Osteoblast (primary cell): Measurements from ENCODE around the gene SLC2A13. TPM values are rescaled to one million over a fixed set of nuclear protein-coding genes. Genes with fewer than 3 reads are reported as not detected.

ENCODE experiments used
- DNase-seq: peaks from one replicate; pipeline ENCODE4 v3.0.0; 2011; ENCODE audit warnings: low spot score, mixed read lengths; ENCODE audit not compliant: insufficient read length; ENCODE audit errors: missing footprints
- H2AFZ ChIP-seq: 2 replicates; pipeline ENCODE4 v1.6.0; 2011; ENCODE audit warnings: mild to moderate bottlenecking, low read length
- H3K27ac ChIP-seq: 2 replicates; pipeline ENCODE4 v1.5.1; 2011; ENCODE audit warnings: mild to moderate bottlenecking, low read depth, low read length, moderate library complexity
- H3K27me3 ChIP-seq: 2 replicates; pipeline ENCODE4 v1.6.0; 2012; ENCODE audit warnings: mild to moderate bottlenecking, control low read depth, inconsistent platforms, low read length, moderate library complexity; ENCODE audit not compliant: insufficient read depth
- H3K36me3 ChIP-seq: 2 replicates; pipeline ENCODE4 v1.5.1; 2011; ENCODE audit warnings: mild to moderate bottlenecking, low read length, control low read depth, moderate library complexity; ENCODE audit not compliant: insufficient read depth
- H3K4me1 ChIP-seq: 2 replicates; pipeline ENCODE4 v1.5.1; 2011; ENCODE audit warnings: mild to moderate bottlenecking, low read length, control low read depth, moderate library complexity; ENCODE audit not compliant: insufficient read depth
- H3K4me2 ChIP-seq: 2 replicates; pipeline ENCODE4 v1.6.0; 2011; ENCODE audit warnings: mild to moderate bottlenecking, low read length; ENCODE audit not compliant: insufficient read depth
- H3K4me3 ChIP-seq: fragments of 200-600 bp; sonication (generic); 3 replicates; pipeline ENCODE4 v1.5.1; 2012; ENCODE audit warnings: mild to moderate bottlenecking, low read length, inconsistent platforms; ENCODE audit not compliant: insufficient read depth
- H3K79me2 ChIP-seq: 2 replicates; pipeline ENCODE4 v1.6.0; 2012; ENCODE audit warnings: mild to moderate bottlenecking, low read length, control low read depth, inconsistent platforms; ENCODE audit not compliant: insufficient read depth
- H3K9me3 ChIP-seq: 2 replicates; pipeline ENCODE4 v1.5.1; 2011; ENCODE audit warnings: low read depth, low read length, control low read depth
- H4K20me1 ChIP-seq: 2 replicates; pipeline ENCODE4 v1.6.0; 2012; ENCODE audit warnings: mild to moderate bottlenecking, low read length, control low read depth; ENCODE audit not compliant: insufficient read depth
- total RNA-seq: library from RNA; depleted of rRNA; stranded (reverse); fragments of >200 nt; gene quantifications from 2 replicates; pipeline ENCODE4 v1.2.3, GENCODE V29; 2012
- TF ChIP-seq, protein P1 (sequence below): IDR thresholded peaks from 2 replicates; pipeline ENCODE4 v1.5.1; 2011; ENCODE audit warnings: mild to moderate bottlenecking, low read depth, low read length, moderate library complexity; ENCODE audit errors: extremely low read depth

The SLC2A13 gene
- total RNA-seq, 1 donor = 12.3 TPM

DNA sequence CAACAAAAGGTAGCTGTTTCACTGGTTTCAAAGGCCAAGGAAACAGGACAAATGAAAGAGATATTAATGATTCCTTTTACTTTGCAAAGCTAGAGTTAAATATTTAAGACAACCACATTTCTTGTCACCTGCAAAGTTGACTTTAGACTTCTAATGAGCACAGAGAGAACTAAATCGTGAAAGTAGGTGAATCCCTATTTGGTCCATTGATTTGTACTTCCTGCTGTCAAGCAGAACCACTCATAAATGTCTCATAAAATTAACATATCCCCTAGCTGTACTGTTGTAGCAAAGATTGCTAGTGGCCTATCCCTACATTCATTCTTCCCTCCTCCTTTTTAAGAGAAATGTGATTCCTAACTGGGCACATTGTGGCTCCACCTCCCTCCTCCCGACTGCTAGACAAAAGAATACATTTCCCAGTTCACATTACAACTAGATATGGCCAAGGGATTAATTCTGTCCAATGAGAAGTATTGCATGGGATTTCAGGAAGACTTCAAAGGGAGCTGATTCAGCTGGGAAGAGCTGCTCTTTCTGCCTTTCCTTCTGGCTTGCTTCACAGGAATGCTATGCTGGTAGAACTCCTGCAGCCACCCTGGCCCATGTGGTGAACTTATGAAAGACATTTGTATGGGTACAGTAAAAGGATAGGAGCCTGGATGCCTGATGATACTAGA is 258.8 kb downstream of the SLC2A13 start:
- no peak for DNase-seq
- H3K79me2 ChIP-seq = no peaks in the 10 kb centered on the region
- H3K9me3 ChIP-seq = no peaks in the 10 kb centered on the region
- H2AFZ ChIP-seq = no peak overlapping the region
- H3K4me1 ChIP-seq = no peaks in the 10 kb centered on the region
- H4K20me1 ChIP-seq = no peaks in the 10 kb centered on the region
- H3K4me3 ChIP-seq = no peak overlapping the region
- no peak overlapping the region for H3K4me2 ChIP-seq
- TF ChIP-seq, protein P1, sequence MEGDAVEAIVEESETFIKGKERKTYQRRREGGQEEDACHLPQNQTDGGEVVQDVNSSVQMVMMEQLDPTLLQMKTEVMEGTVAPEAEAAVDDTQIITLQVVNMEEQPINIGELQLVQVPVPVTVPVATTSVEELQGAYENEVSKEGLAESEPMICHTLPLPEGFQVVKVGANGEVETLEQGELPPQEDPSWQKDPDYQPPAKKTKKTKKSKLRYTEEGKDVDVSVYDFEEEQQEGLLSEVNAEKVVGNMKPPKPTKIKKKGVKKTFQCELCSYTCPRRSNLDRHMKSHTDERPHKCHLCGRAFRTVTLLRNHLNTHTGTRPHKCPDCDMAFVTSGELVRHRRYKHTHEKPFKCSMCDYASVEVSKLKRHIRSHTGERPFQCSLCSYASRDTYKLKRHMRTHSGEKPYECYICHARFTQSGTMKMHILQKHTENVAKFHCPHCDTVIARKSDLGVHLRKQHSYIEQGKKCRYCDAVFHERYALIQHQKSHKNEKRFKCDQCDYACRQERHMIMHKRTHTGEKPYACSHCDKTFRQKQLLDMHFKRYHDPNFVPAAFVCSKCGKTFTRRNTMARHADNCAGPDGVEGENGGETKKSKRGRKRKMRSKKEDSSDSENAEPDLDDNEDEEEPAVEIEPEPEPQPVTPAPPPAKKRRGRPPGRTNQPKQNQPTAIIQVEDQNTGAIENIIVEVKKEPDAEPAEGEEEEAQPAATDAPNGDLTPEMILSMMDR = no peak
- no peaks in the 10 kb centered on the region for H3K27me3 ChIP-seq
- no peak overlapping the region for H3K27ac ChIP-seq
- no peaks in the 10 kb centered on the region for H3K36me3 ChIP-seq

- H2AFZ ChIP-seq = no peak overlapping the region
- H3K27ac ChIP-seq = no peak overlapping the region
- H3K79me2 ChIP-seq = no peaks in the 10 kb centered on the region
- no peaks in the 10 kb centered on the region for H3K36me3 ChIP-seq
- H3K27me3 ChIP-seq = no peaks in the 10 kb centered on the region
- H3K4me2 ChIP-seq = no peak overlapping the region
- TF ChIP-seq, protein P1 = no peak
- H3K9me3 ChIP-seq = no peaks in the 10 kb centered on the region
- no peak for DNase-seq
- no peak overlapping the region for H3K4me3 ChIP-seq
- H4K20me1 ChIP-seq = no peaks in the 10 kb centered on the region
- no peaks in the 10 kb centered on the region for H3K4me1 ChIP-seq
Observed at GRCh38 chr12:39846304-39846703, 259.6 kb downstream of the SLC2A13 start.

GRCh38 chr12:39840422-39840821 is 265.5 kb downstream of the SLC2A13 start:
- H3K9me3 ChIP-seq = no peaks in the 10 kb centered on the region
- no peak for DNase-seq
- no peaks in the 10 kb centered on the region for H3K4me1 ChIP-seq
- no peak overlapping the region for H3K27ac ChIP-seq
- H3K79me2 ChIP-seq = no peaks in the 10 kb centered on the region
- H3K27me3 ChIP-seq = no peaks in the 10 kb centered on the region
- no peak overlapping the region for H3K4me2 ChIP-seq
- H2AFZ ChIP-seq = no peak overlapping the region
- TF ChIP-seq, protein P1 = no peak
- no peaks in the 10 kb centered on the region for H4K20me1 ChIP-seq
- H3K36me3 ChIP-seq = no peaks in the 10 kb centered on the region
- no peak overlapping the region for H3K4me3 ChIP-seq

DNA sequence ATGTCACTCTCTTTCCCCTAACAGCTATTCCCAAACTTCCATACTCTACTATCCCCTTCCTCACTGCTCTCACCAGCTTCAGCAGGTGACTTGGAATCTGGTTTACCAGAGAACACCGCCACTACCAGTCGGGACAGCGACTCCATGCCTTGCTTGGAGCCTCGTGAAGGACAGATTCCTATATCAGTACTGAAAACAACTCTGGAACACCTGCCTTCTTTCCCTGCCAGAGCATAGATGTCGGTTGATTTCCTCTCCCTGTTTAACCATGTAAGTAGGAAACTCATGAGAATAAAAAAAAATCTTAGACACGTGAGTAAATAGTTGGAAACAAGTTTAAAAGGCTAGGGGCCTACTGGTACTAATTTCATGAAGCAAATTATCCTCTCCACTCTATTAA is 266.8 kb downstream of the SLC2A13 start:
- no peak overlapping the region for H2AFZ ChIP-seq
- no peak for DNase-seq
- no peak overlapping the region for H3K27ac ChIP-seq
- no peak overlapping the region for H3K4me3 ChIP-seq
- no peaks in the 10 kb centered on the region for H3K27me3 ChIP-seq
- H3K79me2 ChIP-seq = no peaks in the 10 kb centered on the region
- H3K36me3 ChIP-seq = no peaks in the 10 kb centered on the region
- no peaks in the 10 kb centered on the region for H3K9me3 ChIP-seq
- H4K20me1 ChIP-seq = no peaks in the 10 kb centered on the region
- H3K4me2 ChIP-seq = no peak overlapping the region
- TF ChIP-seq, protein P1 = no peak
- H3K4me1 ChIP-seq = no peaks in the 10 kb centered on the region
